Measurements from ENCODE around the gene WNT4.

The WNT4 gene

GRCh38 chr1:22077728-22078127, 65.2 kb downstream of the WNT4 start:
- H3K4me3 ChIP-seq (replicated peaks; ENCODE audit: low read depth, low read length) = no peak overlapping the region
- DNase-seq (ENCODE audit: low read depth) = no peak
- TF ChIP-seq CTCF (IDR thresholded peaks at IDR 0.05; ENCODE audit: low read length, missing control alignments) = no peak

GRCh38 chr1:22076346-22076745, 66.6 kb downstream of the WNT4 start:
- DNase-seq (ENCODE audit: low read depth) = no peak
- H3K4me3 ChIP-seq (replicated peaks; ENCODE audit: low read depth, low read length) = no peak overlapping the region
- no peak for TF ChIP-seq CTCF (IDR thresholded peaks at IDR 0.05; ENCODE audit: low read length, missing control alignments)

GRCh38 chr1:22075718-22076117, 67.2 kb downstream of the WNT4 start:
- DNase-seq (ENCODE audit: low read depth) = no peak
- TF ChIP-seq CTCF (IDR thresholded peaks at IDR 0.05; ENCODE audit: low read length, missing control alignments) = no peak
- no peak overlapping the region for H3K4me3 ChIP-seq (replicated peaks; ENCODE audit: low read depth, low read length)

DNA sequence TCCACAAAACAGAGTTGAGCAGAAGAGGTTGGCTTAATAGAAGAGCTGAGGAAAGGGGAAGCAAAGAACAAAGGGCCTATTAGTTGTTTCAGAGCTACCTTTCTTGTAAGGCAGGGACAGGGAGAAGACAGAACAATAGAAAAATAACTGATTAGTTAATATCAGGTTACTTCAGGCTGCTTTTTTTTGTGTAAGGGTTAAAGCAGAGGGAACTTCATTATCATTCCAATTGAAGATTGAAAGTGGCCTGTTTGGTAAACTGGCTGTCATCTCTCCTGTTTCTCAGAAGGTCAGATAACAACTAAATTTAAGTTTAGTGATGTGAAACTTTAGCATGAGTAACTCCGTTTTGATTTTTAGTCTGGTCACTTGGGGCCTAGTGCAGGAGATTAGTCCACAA, 68.1 kb downstream of the WNT4 start:
- no peak overlapping the region for H3K4me3 ChIP-seq (replicated peaks; ENCODE audit: low read depth, low read length)
- no peak for TF ChIP-seq CTCF (IDR thresholded peaks at IDR 0.05; ENCODE audit: low read length, missing control alignments)
- DNase-seq (ENCODE audit: low read depth) = no peak

DNA sequence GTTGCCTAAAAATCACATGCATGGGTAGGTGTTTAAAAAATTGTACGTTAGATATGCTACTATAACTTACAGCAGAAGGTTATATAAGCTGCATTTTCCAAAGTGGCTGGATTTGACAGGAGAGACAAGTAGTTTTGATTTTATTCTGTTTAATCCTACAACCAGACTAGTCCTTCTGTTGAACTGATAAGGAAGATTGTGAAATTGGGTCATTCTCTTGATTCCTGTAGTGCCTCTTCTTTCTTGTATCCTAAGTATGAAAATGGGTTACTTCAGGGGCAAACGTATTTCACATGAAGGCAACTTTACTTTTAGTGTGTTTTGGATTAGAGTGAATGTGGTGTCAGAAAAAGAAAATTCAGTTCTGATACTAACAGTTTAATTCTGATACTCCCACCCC, 71.4 kb downstream of the WNT4 start:
- TF ChIP-seq CTCF (IDR thresholded peaks at IDR 0.05; ENCODE audit: low read length, missing control alignments) = no peak
- DNase-seq (ENCODE audit: low read depth) = no peak
- H3K4me3 ChIP-seq (replicated peaks; ENCODE audit: low read depth, low read length) = no peak overlapping the region
